ENCODE results near the gene LRP1.

GRCh38 chr12:57085999-57086492, 42.2 kb upstream of the LRP1 start:
- TF ChIP-seq POLR2A (IDR thresholded peaks at IDR 0.05), result no peak
- TF ChIP-seq, protein P1, sequence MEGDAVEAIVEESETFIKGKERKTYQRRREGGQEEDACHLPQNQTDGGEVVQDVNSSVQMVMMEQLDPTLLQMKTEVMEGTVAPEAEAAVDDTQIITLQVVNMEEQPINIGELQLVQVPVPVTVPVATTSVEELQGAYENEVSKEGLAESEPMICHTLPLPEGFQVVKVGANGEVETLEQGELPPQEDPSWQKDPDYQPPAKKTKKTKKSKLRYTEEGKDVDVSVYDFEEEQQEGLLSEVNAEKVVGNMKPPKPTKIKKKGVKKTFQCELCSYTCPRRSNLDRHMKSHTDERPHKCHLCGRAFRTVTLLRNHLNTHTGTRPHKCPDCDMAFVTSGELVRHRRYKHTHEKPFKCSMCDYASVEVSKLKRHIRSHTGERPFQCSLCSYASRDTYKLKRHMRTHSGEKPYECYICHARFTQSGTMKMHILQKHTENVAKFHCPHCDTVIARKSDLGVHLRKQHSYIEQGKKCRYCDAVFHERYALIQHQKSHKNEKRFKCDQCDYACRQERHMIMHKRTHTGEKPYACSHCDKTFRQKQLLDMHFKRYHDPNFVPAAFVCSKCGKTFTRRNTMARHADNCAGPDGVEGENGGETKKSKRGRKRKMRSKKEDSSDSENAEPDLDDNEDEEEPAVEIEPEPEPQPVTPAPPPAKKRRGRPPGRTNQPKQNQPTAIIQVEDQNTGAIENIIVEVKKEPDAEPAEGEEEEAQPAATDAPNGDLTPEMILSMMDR (IDR thresholded peaks at IDR 0.05), result no peak

Measured in Peyer's patch (tissue), 4 donors.